GM21528 (cell line): ENCODE results near the gene AP3S2.
"Not testable (repeated sequence)": the region's sequence is repeated elsewhere in the genome, so short reads cannot be mapped to it uniquely, and the experiment has no call there.

ENCODE experiments used
- ATAC-seq: cut with Tn5 transposase; IDR thresholded peaks from one replicate; pipeline ENCODE4 v1.9.1; 2021; ENCODE audit warnings: mild to moderate bottlenecking, moderate library complexity; ENCODE audit not compliant: unreplicated experiment, low FRiP score

The AP3S2 gene

GRCh38 chr15:89803941-89804800, 89.6 kb downstream of the AP3S2 start:
- no peak for ATAC-seq

DNA sequence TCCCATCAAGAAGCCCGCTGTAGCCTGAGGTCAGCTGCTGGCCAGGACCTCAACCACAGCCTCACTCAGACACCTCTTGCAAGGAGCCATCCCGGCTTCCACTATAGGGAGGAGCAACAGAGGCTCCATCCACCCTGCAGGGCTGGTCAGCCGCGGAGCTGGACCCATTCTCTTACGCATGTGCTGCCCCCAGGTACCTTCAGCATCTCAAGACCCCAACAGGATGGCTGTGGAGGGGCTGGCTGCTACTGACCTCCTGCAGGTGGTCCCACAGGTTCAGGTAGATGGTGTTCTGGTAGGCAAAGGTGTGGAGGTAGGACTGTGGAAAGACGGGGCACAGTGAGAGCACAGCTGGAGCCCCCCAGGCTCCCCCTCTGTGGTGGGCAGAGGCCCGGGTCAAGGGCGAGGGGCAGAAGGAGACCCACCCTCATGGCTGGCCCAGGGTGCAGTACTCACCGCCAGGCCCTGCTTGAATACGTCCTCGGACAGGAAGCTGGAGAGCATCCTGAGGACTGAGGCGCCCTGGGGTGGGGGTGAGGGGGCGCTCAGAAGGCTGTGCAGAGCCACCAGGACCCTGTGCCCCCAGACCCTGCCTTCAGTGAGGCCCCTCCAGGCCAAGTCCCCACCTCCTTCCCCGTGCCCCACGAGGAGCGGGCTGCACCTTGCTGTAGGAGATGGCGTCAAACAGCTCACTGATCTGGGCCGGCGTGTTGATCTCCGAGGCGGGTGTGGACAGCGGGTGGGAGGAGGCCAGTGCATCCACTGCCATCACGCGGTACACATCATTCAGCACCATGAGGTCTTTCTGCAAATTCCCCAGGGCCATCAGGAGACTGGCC, 90.6 kb downstream of the AP3S2 start:
- no peak for ATAC-seq

DNA sequence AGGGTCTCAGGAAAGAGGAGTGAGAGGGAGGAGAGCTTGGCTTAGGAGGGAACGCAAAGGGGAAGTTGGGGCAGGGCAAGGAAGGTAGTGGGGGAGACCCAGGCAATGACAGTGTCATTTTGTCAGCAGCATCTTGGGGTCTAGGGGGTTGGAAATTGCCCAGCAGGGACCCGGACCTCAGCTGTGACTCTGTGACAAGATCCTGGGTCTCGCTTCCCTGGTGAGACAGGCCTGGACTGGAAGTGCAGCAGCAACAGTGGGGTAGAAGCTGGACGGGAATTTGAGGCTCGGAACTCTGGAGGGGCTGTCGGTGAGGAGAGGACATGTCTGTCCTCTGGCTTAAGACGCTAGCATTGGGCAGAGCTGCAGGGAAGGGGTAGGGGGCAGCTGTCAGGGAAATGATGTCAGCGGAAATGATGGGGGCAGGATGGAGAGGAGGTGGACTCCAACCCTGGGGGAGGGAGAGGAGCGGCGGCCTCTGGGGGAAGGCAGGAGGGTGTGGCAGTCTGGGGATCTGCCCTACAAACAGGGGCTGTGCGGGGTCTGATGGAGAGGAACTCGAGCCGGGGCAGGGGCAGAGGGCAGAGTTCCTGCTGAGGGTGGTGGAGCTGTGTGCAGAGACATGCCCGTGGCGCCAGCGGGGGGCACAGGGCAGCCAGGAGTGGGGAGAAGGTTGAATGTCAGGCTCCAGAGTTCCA, 91.4 kb downstream of the AP3S2 start:
- no peak for ATAC-seq

- no peak for ATAC-seq
Observed at GRCh38 chr15:89801471-89802195, 92.2 kb downstream of the AP3S2 start.

DNA sequence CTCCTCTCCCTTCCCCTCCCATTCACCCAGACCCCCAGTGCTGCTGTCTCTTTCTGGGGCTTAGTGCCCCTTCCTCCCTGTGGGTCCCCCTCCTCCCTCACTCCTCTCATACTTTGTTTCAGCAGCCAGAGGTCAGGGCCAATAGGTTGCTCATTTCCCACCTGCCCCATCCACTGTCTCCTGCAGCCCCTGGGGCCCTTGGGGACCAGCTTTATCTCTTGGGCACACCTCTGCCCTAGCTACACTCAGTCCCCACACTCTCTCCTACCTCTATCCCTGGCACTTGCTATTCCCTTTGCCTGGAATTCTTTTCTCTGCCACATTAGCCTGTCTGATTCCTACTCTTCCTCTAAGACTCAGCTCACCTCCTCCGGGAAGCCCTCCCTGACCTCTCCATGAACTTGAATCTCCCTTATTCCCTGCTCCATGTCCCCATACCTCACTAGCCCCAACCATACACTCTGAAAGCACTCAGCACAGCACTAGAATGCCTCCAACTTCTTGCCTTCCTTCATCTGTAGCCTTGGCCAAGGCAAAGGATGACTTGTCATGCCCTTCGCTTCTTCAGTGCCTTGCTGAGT, 93.8 kb downstream of the AP3S2 start:
- ATAC-seq, result no peak

- no peak for ATAC-seq
Observed at GRCh38 chr15:89799011-89799911, 94.5 kb downstream of the AP3S2 start.

GRCh38 chr15:89797678-89798201, 96.1 kb downstream of the AP3S2 start:
- no peak for ATAC-seq

- ATAC-seq, result no peak
Observed at GRCh38 chr15:89795996-89796395, 97.8 kb downstream of the AP3S2 start.

- no peak for ATAC-seq
Observed at GRCh38 chr15:89794627-89795241, 99.1 kb downstream of the AP3S2 start.

DNA sequence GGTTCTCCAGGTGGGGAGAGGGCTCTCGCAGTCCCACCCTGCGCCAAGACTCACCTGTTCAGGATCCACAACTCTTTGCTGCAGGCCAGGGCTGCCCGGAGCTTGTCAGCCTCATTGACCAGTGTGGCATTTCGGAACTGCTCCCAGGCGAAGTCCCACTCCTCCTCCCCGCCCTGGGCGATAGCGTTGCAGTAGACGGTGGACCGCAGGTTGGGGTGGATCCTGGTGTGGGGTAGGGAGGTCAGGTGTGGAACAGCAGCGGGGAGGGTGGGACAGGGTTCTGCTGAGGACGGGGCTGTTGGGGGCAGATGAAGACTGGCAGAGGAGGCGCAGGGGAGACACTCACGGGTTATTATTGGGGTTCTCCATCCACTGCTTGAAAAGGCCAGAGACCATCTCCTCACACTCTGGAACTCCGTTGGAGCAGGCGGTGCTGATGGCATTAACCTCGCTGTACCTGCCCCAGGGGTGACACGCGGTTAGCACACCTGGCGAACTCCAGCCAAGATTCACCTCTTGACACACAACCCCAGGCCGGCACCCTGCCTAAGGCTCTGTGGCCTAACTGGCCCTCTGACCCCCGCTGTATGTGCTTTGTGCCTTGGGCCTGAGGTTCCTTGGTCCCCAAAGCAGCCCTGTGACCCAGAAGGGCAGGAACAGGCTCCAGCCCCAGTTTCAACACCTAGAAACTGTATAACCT, 101.5 kb downstream of the AP3S2 start:
- ATAC-seq, result no peak

- no peak for ATAC-seq
Observed at GRCh38 chr15:89790661-89791060, 103.1 kb downstream of the AP3S2 start.

- ATAC-seq, result no peak
Observed at GRCh38 chr15:89790206-89790605, 103.6 kb downstream of the AP3S2 start.

GRCh38 chr15:89788585-89788984, 105.2 kb downstream of the AP3S2 start:
- not testable (repeated sequence) for ATAC-seq

DNA sequence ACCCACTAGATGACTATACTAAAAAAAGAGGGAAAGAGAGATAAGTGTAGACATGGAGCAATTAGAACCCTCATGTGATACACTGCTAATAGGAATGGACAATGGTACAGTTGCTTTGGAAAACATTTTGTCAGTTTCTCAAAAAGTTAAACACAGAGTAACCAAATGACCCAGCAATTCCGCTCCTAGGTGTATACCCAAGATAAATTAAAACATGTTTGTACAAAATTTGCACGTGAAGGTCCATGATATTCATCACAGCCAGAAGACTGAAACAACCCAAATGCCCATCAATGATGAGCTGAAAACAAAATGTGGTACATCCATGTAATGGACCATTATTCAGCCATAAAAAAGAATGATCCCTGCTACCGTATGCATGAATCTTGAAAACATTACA, 105.8 kb downstream of the AP3S2 start:
- ATAC-seq, result no peak

- ATAC-seq, result no peak
Observed at GRCh38 chr15:89785774-89786140, 108.0 kb downstream of the AP3S2 start.

- no peak for ATAC-seq
Observed at GRCh38 chr15:89785064-89785773, 108.6 kb downstream of the AP3S2 start.

- no peak for ATAC-seq
Observed at GRCh38 chr15:89784686-89784960, 109.2 kb downstream of the AP3S2 start.
